Fibroblast of skin of left biceps (primary cell): ENCODE data around the gene DYNAP.

Source experiments
- DNase-seq, 2 experiments: peaks; one replicate each; pipeline ENCODE4 v3.0.0-alpha.2; 2013; ENCODE audit warnings: low read depth in 2 of 2

DYNAP gene

DNA sequence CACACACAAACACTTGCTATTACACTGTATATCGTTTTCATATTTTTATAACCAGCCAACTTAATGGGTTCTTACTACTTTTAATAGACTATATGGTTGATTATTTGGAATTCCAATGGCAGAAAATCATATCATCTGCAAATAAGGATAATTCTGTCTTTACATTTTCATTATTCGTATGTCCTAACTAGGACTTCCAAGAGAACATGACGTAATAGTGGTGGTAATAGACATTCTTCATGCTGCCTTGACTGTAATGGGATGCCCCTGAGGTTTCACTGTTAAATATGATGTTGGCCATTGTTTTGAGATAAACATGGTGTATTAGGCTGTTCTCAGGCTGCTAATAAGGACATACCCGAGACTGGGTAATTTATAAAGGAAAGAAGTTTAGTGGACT lies 45.2 kb downstream of the DYNAP start:
- DNase-seq: no peak

DNA sequence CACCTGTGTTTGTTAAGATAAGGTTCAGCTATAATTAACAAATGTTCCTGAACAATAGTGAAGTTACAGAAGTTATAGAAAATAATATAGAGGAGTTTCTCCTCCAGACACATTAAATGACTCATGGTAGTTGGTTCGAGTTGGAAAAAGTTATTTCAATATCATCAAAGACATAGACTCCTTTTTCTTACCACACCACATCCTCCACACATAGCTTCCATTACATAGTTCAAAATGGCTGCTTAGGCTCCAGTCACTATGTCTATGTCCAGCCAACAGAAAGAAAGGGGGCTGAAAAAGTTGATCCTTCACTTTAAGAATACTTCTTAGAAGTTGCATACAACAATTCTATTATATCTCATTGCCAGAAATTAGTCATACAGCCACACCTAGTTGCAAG lies 50.7 kb downstream of the DYNAP start:
- DNase-seq: no peak

DNA sequence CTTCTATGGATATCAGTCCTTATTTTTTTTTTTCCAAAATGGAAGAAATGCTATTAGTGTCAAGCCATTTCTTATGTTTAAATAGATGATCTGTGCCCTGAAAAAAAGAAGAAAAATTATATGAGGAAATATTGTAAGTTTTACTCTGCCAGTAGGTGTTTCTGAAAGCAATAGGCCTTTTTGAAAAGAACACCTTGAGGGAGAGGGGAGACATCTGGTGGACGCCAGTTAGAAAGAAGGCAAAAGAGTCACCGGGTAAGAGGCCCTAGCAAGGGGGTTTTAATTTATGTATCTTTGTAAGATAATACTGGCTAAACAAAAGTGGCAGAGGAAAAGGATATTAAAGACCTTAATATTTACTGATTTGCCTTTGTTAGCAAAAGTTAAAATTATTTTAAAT lies 56.1 kb downstream of the DYNAP start:
- DNase-seq: peak in 1 of 2 experiments; percentile 0
